NCI-H146 treated with DMSO at 0.1 percent for 48 hours (cell line): ENCODE measurements around the gene USP48.
"Not testable (repeated sequence)": the region's sequence is repeated elsewhere in the genome, so short reads cannot be mapped to it uniquely, and the experiment has no call there.

Source experiments
- DNase-seq: peaks from one replicate; lab custom pipeline; 2025; ENCODE audit not compliant: unreplicated experiment; lab: John Stamatoyannopoulos, UW

USP48 gene

GRCh38 chr1:21782868-21783678 is at the start of gene USP48:
USP48 (minus strand) TSS chr1:21783149; CDS start chr1:21782957, 192 bp downstream.
- DNase-seq = peak; percentile 63

- no peak for DNase-seq
These were observed 48.6 kb upstream of the USP48 start for GRCh38 chr1:21831454-21831970.

- DNase-seq = no peak
These were observed 48.0 kb upstream of the USP48 start for GRCh38 chr1:21830792-21831453.

GRCh38 chr1:21829294-21829693 is 46.3 kb upstream of the USP48 start:
- no peak for DNase-seq

- DNase-seq = no peak
These were observed 45.7 kb upstream of the USP48 start for GRCh38 chr1:21828506-21829210.

GRCh38 chr1:21828075-21828474 is 45.1 kb upstream of the USP48 start:
- DNase-seq = no peak

GRCh38 chr1:21827141-21827679 is 44.3 kb upstream of the USP48 start:
- DNase-seq = no peak

GRCh38 chr1:21826694-21827093 is 43.7 kb upstream of the USP48 start:
- DNase-seq = not testable (repeated sequence)

GRCh38 chr1:21825393-21825792 is 42.4 kb upstream of the USP48 start:
- no peak for DNase-seq

GRCh38 chr1:21824926-21825325 is 42.0 kb upstream of the USP48 start:
- DNase-seq = no peak

- no peak for DNase-seq
These were observed 41.2 kb upstream of the USP48 start for GRCh38 chr1:21823980-21824702.

GRCh38 chr1:21823206-21823979 is 40.4 kb upstream of the USP48 start:
- no peak for DNase-seq

GRCh38 chr1:21822349-21822748 is 39.4 kb upstream of the USP48 start:
- DNase-seq = no peak

GRCh38 chr1:21821385-21822019 is 38.6 kb upstream of the USP48 start:
- DNase-seq = no peak

GRCh38 chr1:21820597-21821232 is 37.8 kb upstream of the USP48 start:
- DNase-seq = no peak

GRCh38 chr1:21818656-21819055 is 35.7 kb upstream of the USP48 start:
- no peak for DNase-seq

- DNase-seq = no peak
These were observed 33.8 kb upstream of the USP48 start for GRCh38 chr1:21816602-21817302.

GRCh38 chr1:21815724-21816321 is 32.9 kb upstream of the USP48 start:
- no peak for DNase-seq
